Measurements from ENCODE around the gene LARP4B.

The LARP4B gene

GRCh38 chr10:931326-932318, at the start of gene LARP4B:
Gene LARP4B, minus strand, starts transcription at chr10:931705. Its CDS starts 45,984 bp downstream, at chr10:885721.
- no peak for TF ChIP-seq ZNF274 (IDR thresholded peaks at IDR 0.05; ENCODE audit: low read depth, low read length)

GRCh38 chr10:980468-981093, 49.1 kb upstream of the LARP4B start:
- H3K4me3 ChIP-seq (ENCODE audit: low read length): no peak overlapping the region
- no peak for TF ChIP-seq ZNF274 (IDR thresholded peaks at IDR 0.05; ENCODE audit: low read depth, low read length)

More at GRCh38 chr10:931326-932318, at the start of gene LARP4B:
- H3K4me3 ChIP-seq (ENCODE audit: low read length): peak within 1 kb of the TSS; percentile 85

- H3K4me3 ChIP-seq (ENCODE audit: low read length): no peak overlapping the region
- TF ChIP-seq ZNF274 (IDR thresholded peaks at IDR 0.05; ENCODE audit: low read depth, low read length): no peak
These were observed 47.4 kb upstream of the LARP4B start for GRCh38 chr10:978826-979421.

GRCh38 chr10:976316-976715, 44.8 kb upstream of the LARP4B start:
- no peak for TF ChIP-seq ZNF274 (IDR thresholded peaks at IDR 0.05; ENCODE audit: low read depth, low read length)
- H3K4me3 ChIP-seq (ENCODE audit: low read length): no peak overlapping the region

GRCh38 chr10:974785-975074, 43.2 kb upstream of the LARP4B start:
- TF ChIP-seq ZNF274 (IDR thresholded peaks at IDR 0.05; ENCODE audit: low read depth, low read length): no peak
- no peak overlapping the region for H3K4me3 ChIP-seq (ENCODE audit: low read length)

GRCh38 chr10:974038-974784, 42.7 kb upstream of the LARP4B start:
- H3K4me3 ChIP-seq (ENCODE audit: low read length): no peak overlapping the region

GRCh38 chr10:972763-973162, 41.3 kb upstream of the LARP4B start:
- no peak overlapping the region for H3K4me3 ChIP-seq (ENCODE audit: low read length)
- no peak for TF ChIP-seq ZNF274 (IDR thresholded peaks at IDR 0.05; ENCODE audit: low read depth, low read length)

More at GRCh38 chr10:974038-974784, 42.7 kb upstream of the LARP4B start:
- TF ChIP-seq ZNF274 (IDR thresholded peaks at IDR 0.05; ENCODE audit: low read depth, low read length): no peak

- no peak overlapping the region for H3K4me3 ChIP-seq (ENCODE audit: low read length)
- TF ChIP-seq ZNF274 (IDR thresholded peaks at IDR 0.05; ENCODE audit: low read depth, low read length): no peak
These were observed 40.1 kb upstream of the LARP4B start for GRCh38 chr10:971613-972012.

- no peak overlapping the region for H3K4me3 ChIP-seq (ENCODE audit: low read length)
- TF ChIP-seq ZNF274 (IDR thresholded peaks at IDR 0.05; ENCODE audit: low read depth, low read length): no peak
These were observed 39.6 kb upstream of the LARP4B start for GRCh38 chr10:971150-971542.

- no peak for TF ChIP-seq ZNF274 (IDR thresholded peaks at IDR 0.05; ENCODE audit: low read depth, low read length)
- no peak overlapping the region for H3K4me3 ChIP-seq (ENCODE audit: low read length)
These were observed 39.0 kb upstream of the LARP4B start for GRCh38 chr10:970311-971149.

- no peak overlapping the region for H3K4me3 ChIP-seq (ENCODE audit: low read length)
- TF ChIP-seq ZNF274 (IDR thresholded peaks at IDR 0.05; ENCODE audit: low read depth, low read length): no peak
These were observed 38.1 kb upstream of the LARP4B start for GRCh38 chr10:969473-970150.

- no peak for TF ChIP-seq ZNF274 (IDR thresholded peaks at IDR 0.05; ENCODE audit: low read depth, low read length)
- H3K4me3 ChIP-seq (ENCODE audit: low read length): no peak overlapping the region
These were observed 37.2 kb upstream of the LARP4B start for GRCh38 chr10:968546-969199.

Measured in GM08714 (cell line).